Endothelial cell of umbilical vein (primary cell): ENCODE measurements around the gene CCNK. TPM values are rescaled to one million over a fixed set of nuclear protein-coding genes. Genes with fewer than 3 reads are reported as not detected.

ENCODE experiments used
- BruUV-seq: library from RNA; stranded (reverse); fragments of 400-500 nt; replicated peaks from 2 replicates; lab custom pipeline; 2021; lab: Mats Ljungman, UMichigan
- CTCF ChIA-PET: fragments of 300-600, 350-600 bp; sonication (Branson Sonifier 250); formaldehyde crosslinking; loops from one replicate; lab custom pipeline; 2021; ENCODE audit warnings: antibody characterized with exemption, inconsistent platforms; lab: Charles Lee
- POLR2A ChIA-PET: fragments of 300-600, 350-600 bp; sonication (Branson Sonifier 250); formaldehyde crosslinking; loops from one replicate; lab custom pipeline; 2021; ENCODE audit warnings: antibody characterized with exemption, inconsistent platforms; lab: Charles Lee
- DNase-seq: peaks from one replicate; pipeline ENCODE4 v3.0.0-alpha.2; 2011; ENCODE audit warnings: low read depth, low spot score
- FAIRE-seq: peaks from 2 replicates; lab custom pipeline; 2011; peaks lifted over from hg19 to GRCh38; lab: Jason Lieb, UNC
- H2AFZ ChIP-seq: 2 replicates; pipeline ENCODE4 v1.6.0; 2012; ENCODE audit warnings: low read depth, low read length, control low read depth, inconsistent platforms
- H3K27ac ChIP-seq: 2 replicates; pipeline ENCODE4 v1.5.1; 2011; ENCODE audit warnings: low read depth, mild to moderate bottlenecking, control low read depth, low read length, moderate library complexity; ENCODE audit not compliant: insufficient read depth
- H3K27me3 ChIP-seq, 2 experiments: 2 replicates each; pipeline versions ENCODE4 v1.6.0 to v1.6.1; 2011; ENCODE audit warnings: low read length in 2 of 2, mixed read lengths in 1 of 2; ENCODE audit not compliant: control insufficient read depth in 2 of 2, insufficient read depth in 2 of 2
- H3K36me3 ChIP-seq, 2 experiments: 2 replicates in 1 of 2; 3 replicates in 1 of 2; pipeline ENCODE4 v1.5.1; 2011; ENCODE audit warnings: low read length in 2 of 2, mild to moderate bottlenecking in 1 of 2, moderate library complexity in 1 of 2; ENCODE audit not compliant: control insufficient read depth in 2 of 2, insufficient read depth in 2 of 2; ENCODE audit errors: extremely low read depth in 1 of 2
- H3K4me1 ChIP-seq: 3 replicates; pipeline ENCODE4 v1.5.1; 2011; ENCODE audit warnings: mild to moderate bottlenecking, low read length; ENCODE audit not compliant: control insufficient read depth, insufficient read depth; ENCODE audit errors: extremely low read depth
- H3K4me2 ChIP-seq: 2 replicates; pipeline ENCODE4 v1.6.1; 2011; ENCODE audit warnings: low read length, control low read depth, mixed read lengths; ENCODE audit not compliant: insufficient read depth
- H3K4me3 ChIP-seq, 3 experiments: fragments of 200-600 bp in 1 of 3; sonication (generic), shearing (Covaris generic) in 1 of 3; replicated peaks in 1 of 3; 2 replicates each; pipeline ENCODE4 v1.5.1; 2011 to 2016; ENCODE audit warnings: control low read depth in 3 of 3, low read length in 3 of 3, mild to moderate bottlenecking in 2 of 3, inconsistent platforms in 1 of 3, low read depth in 1 of 3, moderate library complexity in 1 of 3; ENCODE audit not compliant: insufficient read depth in 1 of 3
- H3K79me2 ChIP-seq: 2 replicates; pipeline ENCODE4 v1.6.0; 2012; ENCODE audit warnings: low read length, inconsistent platforms; ENCODE audit not compliant: control insufficient read depth, insufficient read depth
- H3K9ac ChIP-seq: replicated peaks from 2 replicates; pipeline ENCODE3; 2011; ENCODE audit warnings: low read length, control low read depth; ENCODE audit not compliant: insufficient read depth; ENCODE audit errors: extremely low read depth
- H3K9me1 ChIP-seq: replicated peaks from 3 replicates; pipeline ENCODE4 v1.6.0; 2011; ENCODE audit warnings: mild to moderate bottlenecking, low read length; ENCODE audit not compliant: control insufficient read depth, insufficient read depth; ENCODE audit errors: extremely low read depth
- H3K9me3 ChIP-seq: replicated peaks from 2 replicates; pipeline ENCODE4 v1.5.1; 2012; ENCODE audit warnings: low read length, inconsistent platforms; ENCODE audit not compliant: control insufficient read depth, insufficient read depth
- H4K20me1 ChIP-seq: replicated peaks from 2 replicates; pipeline ENCODE3; 2011; ENCODE audit warnings: mild to moderate bottlenecking, low read length; ENCODE audit not compliant: control insufficient read depth, insufficient read depth; ENCODE audit errors: extremely low read depth
- EZH2 ChIP-seq: IDR thresholded peaks from 2 replicates; pipeline ENCODE4 v1.6.1; 2012; ENCODE audit warnings: borderline replicate concordance, low read depth, mild to moderate bottlenecking, moderate library complexity, low read length, inconsistent platforms; ENCODE audit not compliant: severe bottlenecking
- FOS ChIP-seq: IDR thresholded peaks from 2 replicates; pipeline ENCODE4 v1.6.1; 2011; ENCODE audit warnings: mild to moderate bottlenecking, low read length, moderate library complexity, borderline replicate concordance; ENCODE audit not compliant: insufficient read depth
- GATA2 ChIP-seq: IDR thresholded peaks from 2 replicates; pipeline ENCODE4 v1.7.0; 2011; ENCODE audit warnings: low read depth, mild to moderate bottlenecking, moderate library complexity, mixed read lengths, low read length; ENCODE audit not compliant: insufficient read length, insufficient read depth
- JUN ChIP-seq: IDR thresholded peaks from 2 replicates; pipeline ENCODE4 v1.6.1; 2011; ENCODE audit warnings: borderline replicate concordance, low read depth; ENCODE audit not compliant: insufficient read length, insufficient read depth
- MYC ChIP-seq: IDR thresholded peaks from one replicate; pipeline ENCODE4 v1.6.1; 2011; ENCODE audit warnings: mild to moderate bottlenecking, low read depth, low read length
- POLR2A ChIP-seq: IDR thresholded peaks from 2 replicates; pipeline ENCODE4 v1.6.1; 2012; ENCODE audit warnings: low read depth, mild to moderate bottlenecking, control low read depth, low read length
- POLR2AphosphoS5 ChIP-seq: IDR thresholded peaks from 2 replicates; pipeline ENCODE4 v1.6.1; 2012; ENCODE audit warnings: low read depth, mild to moderate bottlenecking, control low read depth, low read length, moderate library complexity; ENCODE audit not compliant: insufficient read depth
- dilution Hi-C: fragments of 300-500 bp; cut with MboI; formaldehyde crosslinking; loops from one replicate; pipeline ENCODE4 v1.15.0; 2019; ENCODE audit warnings: low sequenced_read_pairs; ENCODE audit not compliant: extremely low pct_ligation_motif_present
- intact Hi-C: fragments of 100-400 bp; cut with micrococcal nuclease; formaldehyde crosslinking; loops from one replicate; pipeline ENCODE4 v1.10.0; 2022
- polyA plus RNA-seq, 4 experiments: library from polyadenylated mRNA; depleted of rRNA in 3 of 4; stranded (reverse) in 3 of 4; unstranded in 1 of 4; fragments of >200 nt; gene quantifications; 2 replicates each; pipeline versions ENCODE4 v1.2.1 to v1.2.3, GENCODE V29; 2011 to 2012; ENCODE audit warnings: missing spikeins in 1 of 4
- total RNA-seq: library from RNA; stranded (reverse); gene quantifications from 2 replicates; pipeline ENCODE4 v1.2.3, GENCODE V29; 2021
- TF ChIP-seq, protein P1 (sequence below): IDR thresholded peaks from 2 replicates; pipeline ENCODE4 v1.6.1; 2011; ENCODE audit not compliant: insufficient read depth, insufficient read length
- TF ChIP-seq, protein P2 (sequence below), 2 donors: IDR thresholded peaks; 1 replicate in 1 of 2; 2 replicates in 1 of 2; pipeline ENCODE4 v1.5.1; 2011; ENCODE audit warnings: low read length in 2 of 2, mild to moderate bottlenecking in 2 of 2, moderate library complexity in 2 of 2, control low read depth in 1 of 2, inconsistent platforms in 1 of 2, low read depth in 1 of 2; ENCODE audit not compliant: insufficient read depth in 1 of 2; ENCODE audit errors: extremely low read depth in 1 of 2

Gene CCNK
- total and polyA plus RNA-seq, 2 donors (not counting 3 experiments of a cell fraction or from before 2014, with no cell fraction given) = 11.9 to 59.3 TPM

DNA sequence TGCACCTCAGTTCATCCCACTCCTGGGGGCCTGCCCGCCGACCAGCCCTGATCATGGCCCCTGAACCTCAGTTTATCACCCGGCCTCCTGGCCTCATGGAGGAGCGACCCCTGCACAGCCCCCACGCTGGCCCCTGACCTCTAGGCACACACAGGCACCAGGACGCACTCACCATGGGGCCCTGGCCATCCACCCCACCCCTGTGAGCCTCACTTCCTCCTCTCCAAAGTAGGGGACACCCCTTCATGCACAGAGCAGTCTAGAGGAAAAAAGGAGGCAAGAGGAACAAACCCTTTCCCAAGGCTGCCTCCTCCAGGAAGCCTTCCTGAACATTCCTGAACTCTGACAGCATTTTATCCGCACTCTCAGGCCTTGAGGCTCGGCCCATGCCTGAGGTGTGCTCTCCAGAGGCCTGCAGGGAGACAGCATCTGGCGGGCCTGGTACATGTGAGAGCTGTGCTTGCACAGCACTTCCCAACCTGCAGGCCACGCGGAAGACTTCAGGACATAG lies 39.4 kb downstream of the CCNK start:
- Histone ChIP-seq H4K20me1 (no peaks in the 10 kb centered on the region), H3K27me3 (no peaks in the 10 kb centered on the region), H3K9me3 (no peaks in the 10 kb centered on the region), H3K4me3 (no peak overlapping the region), H3K27ac (no peak overlapping the region), H3K4me2 (no peak overlapping the region), H3K9me1 (no peaks in the 10 kb centered on the region), H3K79me2 (no peaks in the 10 kb centered on the region), H3K9ac (no peak overlapping the region), H3K36me3 (no peaks in the 10 kb centered on the region), H2AFZ (no peak overlapping the region), H3K4me1 (peaks cover 9% of the 10 kb centered on the region)
- POLR2A ChIA-PET = no interaction called here
- dilution Hi-C loops = no loop called here
- CTCF ChIA-PET = interaction anchor here (1.1 to 6.1 kb wide), 3 partner anchors 18 to 109 kb away, joined by 3 to 52 read pairs (median 3); no protein-coding TSS in a partner anchor
- TF ChIP-seq POLR2AphosphoS5 (no peak), EZH2 (no peak), POLR2A (no peak), MYC (no peak), GATA2 (no peak), FOS (no peak), JUN (no peak)
- TF ChIP-seq, protein P1, sequence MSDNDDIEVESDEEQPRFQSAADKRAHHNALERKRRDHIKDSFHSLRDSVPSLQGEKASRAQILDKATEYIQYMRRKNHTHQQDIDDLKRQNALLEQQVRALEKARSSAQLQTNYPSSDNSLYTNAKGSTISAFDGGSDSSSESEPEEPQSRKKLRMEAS = no peak
- TF ChIP-seq, protein P2, sequence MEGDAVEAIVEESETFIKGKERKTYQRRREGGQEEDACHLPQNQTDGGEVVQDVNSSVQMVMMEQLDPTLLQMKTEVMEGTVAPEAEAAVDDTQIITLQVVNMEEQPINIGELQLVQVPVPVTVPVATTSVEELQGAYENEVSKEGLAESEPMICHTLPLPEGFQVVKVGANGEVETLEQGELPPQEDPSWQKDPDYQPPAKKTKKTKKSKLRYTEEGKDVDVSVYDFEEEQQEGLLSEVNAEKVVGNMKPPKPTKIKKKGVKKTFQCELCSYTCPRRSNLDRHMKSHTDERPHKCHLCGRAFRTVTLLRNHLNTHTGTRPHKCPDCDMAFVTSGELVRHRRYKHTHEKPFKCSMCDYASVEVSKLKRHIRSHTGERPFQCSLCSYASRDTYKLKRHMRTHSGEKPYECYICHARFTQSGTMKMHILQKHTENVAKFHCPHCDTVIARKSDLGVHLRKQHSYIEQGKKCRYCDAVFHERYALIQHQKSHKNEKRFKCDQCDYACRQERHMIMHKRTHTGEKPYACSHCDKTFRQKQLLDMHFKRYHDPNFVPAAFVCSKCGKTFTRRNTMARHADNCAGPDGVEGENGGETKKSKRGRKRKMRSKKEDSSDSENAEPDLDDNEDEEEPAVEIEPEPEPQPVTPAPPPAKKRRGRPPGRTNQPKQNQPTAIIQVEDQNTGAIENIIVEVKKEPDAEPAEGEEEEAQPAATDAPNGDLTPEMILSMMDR (IDR thresholded peaks at IDR 0.05; ENCODE audit: extremely low read depth in 1 of 2, insufficient read depth in 1 of 2, low read depth in 1 of 2, low read length in 2 of 2) = no peak
- BruUV-seq = no TSS peak
- intact Hi-C loops = loop anchor here (5.0 kb wide), 1 partner anchor 427 kb away; no protein-coding TSS in a partner anchor
- FAIRE-seq (no peak), DNase-seq (no peak)
